NOMO-1 treated with DMSO at 0.1 percent for 48 hours (cell line): ENCODE results near the gene GLRX3.
"Not testable (repeated sequence)": the region's sequence is repeated elsewhere in the genome, so short reads cannot be mapped to it uniquely, and the experiment has no call there.

Experiments used
- DNase-seq: peaks from one replicate; lab custom pipeline; 2025; ENCODE audit not compliant: unreplicated experiment; lab: John Stamatoyannopoulos, UW

The GLRX3 gene

GRCh38 chr10:130136226-130137089, at the start of gene GLRX3:
Gene GLRX3 (plus strand): TSS chr10:130136391. CDS start chr10:130136421, 30 bp downstream.
- peak; percentile 81 for DNase-seq

GRCh38 chr10:130090565-130090964, 45.6 kb upstream of the GLRX3 start:
- DNase-seq: not testable (repeated sequence)

- DNase-seq: no peak
Observed at GRCh38 chr10:130099344-130099743, 36.8 kb upstream of the GLRX3 start.

GRCh38 chr10:130105724-130106123, 30.5 kb upstream of the GLRX3 start:
- no peak for DNase-seq

- not testable (repeated sequence) for DNase-seq
Observed at GRCh38 chr10:130108146-130108545, 28.0 kb upstream of the GLRX3 start.

- DNase-seq: no peak
Observed at GRCh38 chr10:130108934-130109604, 27.1 kb upstream of the GLRX3 start.

- DNase-seq: peak; percentile 79
Observed at GRCh38 chr10:130109796-130110245, 26.4 kb upstream of the GLRX3 start.

- peak; percentile 92 for DNase-seq
Observed at GRCh38 chr10:130110246-130111112, 25.7 kb upstream of the GLRX3 start, which contains the start of gene C10orf143. Gene C10orf143 (minus strand): TSS chr10:130110830. CDS start chr10:130110772, 58 bp downstream.

- DNase-seq: peak; percentile 97
Observed at GRCh38 chr10:130111113-130111851, 24.9 kb upstream of the GLRX3 start.

GRCh38 chr10:130111852-130112180, 24.4 kb upstream of the GLRX3 start:
- no peak for DNase-seq

GRCh38 chr10:130112821-130113220, 23.4 kb upstream of the GLRX3 start:
- DNase-seq: no peak

GRCh38 chr10:130116942-130117341, 19.2 kb upstream of the GLRX3 start:
- DNase-seq: not testable (repeated sequence)

- DNase-seq: not testable (repeated sequence)
Observed at GRCh38 chr10:130117535-130117934, 18.7 kb upstream of the GLRX3 start.

- DNase-seq: no peak
Observed at GRCh38 chr10:130121486-130122079, 14.6 kb upstream of the GLRX3 start.

- DNase-seq: peak; percentile 8
Observed at GRCh38 chr10:130127364-130128061, 8.7 kb upstream of the GLRX3 start.

GRCh38 chr10:130128062-130128781, 8.0 kb upstream of the GLRX3 start:
- no peak for DNase-seq

GRCh38 chr10:130128922-130129321, 7.3 kb upstream of the GLRX3 start:
- DNase-seq: no peak

GRCh38 chr10:130135676-130136225, 440 bp upstream of the GLRX3 start:
- no peak for DNase-seq

GRCh38 chr10:130137090-130137448, 878 bp downstream of the GLRX3 start:
- DNase-seq: no peak
